GM19239 (cell line): ENCODE data around the gene PPP1R14C.

Experiments used
- DNase-seq: peaks from one replicate; pipeline ENCODE4 v3.0.0; 2011; ENCODE audit warnings: low spot score; ENCODE audit not compliant: insufficient read length
- FAIRE-seq: peaks from 2 replicates; lab custom pipeline; 2011; peaks lifted over from hg19 to GRCh38; lab: Jason Lieb, UNC

Gene PPP1R14C

GRCh38 chr6:150266309-150266708 lies 123.5 kb downstream of the PPP1R14C start:
- FAIRE-seq: no peak
- no peak for DNase-seq

- DNase-seq: no peak
- FAIRE-seq: no peak
Observed at GRCh38 chr6:150266963-150267685, 124.3 kb downstream of the PPP1R14C start.

GRCh38 chr6:150267686-150268561 lies 125.1 kb downstream of the PPP1R14C start:
- no peak for DNase-seq
- no peak for FAIRE-seq

GRCh38 chr6:150269130-150269856 lies 126.4 kb downstream of the PPP1R14C start:
- DNase-seq: no peak
- peak; percentile 8 for FAIRE-seq

- DNase-seq: no peak
- no peak for FAIRE-seq
Observed at GRCh38 chr6:150269857-150270223, 127.0 kb downstream of the PPP1R14C start.

GRCh38 chr6:150270330-150271052 lies 127.6 kb downstream of the PPP1R14C start:
- no peak for DNase-seq
- no peak for FAIRE-seq

GRCh38 chr6:150271172-150271500 lies 128.3 kb downstream of the PPP1R14C start:
- DNase-seq (no peak), FAIRE-seq (no peak)

GRCh38 chr6:150271501-150272263 lies 128.8 kb downstream of the PPP1R14C start:
- FAIRE-seq (no peak), DNase-seq (no peak)

GRCh38 chr6:150272264-150272975 lies 129.6 kb downstream of the PPP1R14C start:
- DNase-seq: no peak

GRCh38 chr6:150272976-150273315 lies 130.1 kb downstream of the PPP1R14C start:
- DNase-seq: no peak
- no peak for FAIRE-seq

More at GRCh38 chr6:150272264-150272975, 129.6 kb downstream of the PPP1R14C start:
- FAIRE-seq: no peak

GRCh38 chr6:150273457-150274309 lies 130.8 kb downstream of the PPP1R14C start:
- no peak for DNase-seq
- FAIRE-seq: no peak

- no peak for FAIRE-seq
- DNase-seq: no peak
Observed at GRCh38 chr6:150275489-150275888, 132.6 kb downstream of the PPP1R14C start.

- DNase-seq: no peak
- no peak for FAIRE-seq
Observed at GRCh38 chr6:150276168-150276936, 133.5 kb downstream of the PPP1R14C start.

GRCh38 chr6:150276937-150277742 lies 134.3 kb downstream of the PPP1R14C start:
- no peak for FAIRE-seq
- no peak for DNase-seq

GRCh38 chr6:150279533-150279932 lies 136.7 kb downstream of the PPP1R14C start:
- FAIRE-seq: no peak
- DNase-seq: no peak

GRCh38 chr6:150280703-150281102 lies 137.9 kb downstream of the PPP1R14C start:
- FAIRE-seq: no peak
- DNase-seq: no peak

GRCh38 chr6:150281767-150282166 lies 138.9 kb downstream of the PPP1R14C start:
- DNase-seq (no peak), FAIRE-seq (no peak)
